SK-N-SH (cell line): Measurements from ENCODE around the gene SURF6. TPM values are rescaled to one million over a fixed set of nuclear protein-coding genes. Genes with fewer than 3 reads are reported as not detected.

Experiments
- CTCF ChIA-PET: fragments of 300-600, 350-600 bp; formaldehyde crosslinking; extraction: SDS; loops from one replicate; lab custom pipeline; 2021; lab: Yijun Ruan, JAX
- POLR2A ChIA-PET: fragments of 350-600 bp; sonication (Branson Sonifier 250); formaldehyde crosslinking; extraction: SDS; loops from one replicate; lab custom pipeline; 2020; ENCODE audit warnings: antibody characterized with exemption, inconsistent platforms; lab: Yijun Ruan, JAX
- DNase-seq: peaks from one replicate; pipeline ENCODE4 v3.0.0; 2012
- H2AFZ ChIP-seq: fragments of 200-600 bp; sonication (generic); 2 replicates; pipeline ENCODE4 v1.8.1; 2016; ENCODE audit warnings: antibody characterized with exemption, mild to moderate bottlenecking, low read depth
- H3F3A ChIP-seq: fragments of 200-600 bp; sonication (generic); replicated peaks from 2 replicates; pipeline ENCODE3; 2016; ENCODE audit warnings: antibody characterized with exemption, mild to moderate bottlenecking; ENCODE audit not compliant: insufficient read depth
- H3K27ac ChIP-seq, 2 experiments: fragments of 200-500 bp in 1 of 2; fragments of 200-600 bp in 1 of 2; sonication (Bioruptor generic) in 1 of 2; sonication (generic), shearing (Covaris generic) in 1 of 2; 2 replicates each; pipeline versions ENCODE4 v1.5.1 to v1.6.1; 2014 to 2016; ENCODE audit warnings: low read depth in 2 of 2, inconsistent platforms in 1 of 2, low read length in 1 of 2, mild to moderate bottlenecking in 1 of 2, mixed read lengths in 1 of 2
- H3K27me3 ChIP-seq: fragments of 200-600 bp; sonication (generic), shearing (Covaris generic); 2 replicates; pipeline ENCODE4 v1.6.1; 2016; ENCODE audit warnings: mixed run types; ENCODE audit not compliant: insufficient read depth
- H3K36me3 ChIP-seq, 2 experiments: fragments of 200-500 bp in 1 of 2; fragments of 200-600 bp in 1 of 2; sonication (Bioruptor generic) in 1 of 2; sonication (generic) in 1 of 2; replicated peaks in 1 of 2; 2 replicates each; pipeline versions ENCODE3 to v1.5.1; 2014 to 2016; ENCODE audit warnings: low read length in 1 of 2, mild to moderate bottlenecking in 1 of 2; ENCODE audit not compliant: insufficient read depth in 2 of 2, control insufficient read depth in 1 of 2
- H3K4me1 ChIP-seq, 2 experiments: fragments of 200-500 bp in 1 of 2; fragments of 200-600 bp in 1 of 2; sonication (Bioruptor generic) in 1 of 2; sonication (generic), shearing (Covaris generic) in 1 of 2; 2 replicates each; pipeline versions ENCODE4 v1.5.1 to v1.6.1; 2014 to 2016; ENCODE audit warnings: low read depth in 1 of 2, low read length in 1 of 2, mixed run types in 1 of 2; ENCODE audit not compliant: insufficient read depth in 2 of 2, control insufficient read depth in 1 of 2
- H3K4me2 ChIP-seq: fragments of 200-600 bp; sonication (generic), shearing (Covaris generic); 2 replicates; pipeline ENCODE4 v1.6.1; 2017; ENCODE audit warnings: mixed run types
- H3K4me3 ChIP-seq, 2 experiments: fragments of 200-500 bp in 1 of 2; fragments of 200-600 bp in 1 of 2; sonication (Bioruptor generic) in 1 of 2; sonication (generic), shearing (Covaris generic) in 1 of 2; 2 replicates each; pipeline versions ENCODE4 v1.5.1 to v1.8.1; 2014 to 2016; ENCODE audit warnings: low read depth in 2 of 2, inconsistent platforms in 1 of 2, low read length in 1 of 2, mild to moderate bottlenecking in 1 of 2, mixed read lengths in 1 of 2, moderate library complexity in 1 of 2
- H3K79me2 ChIP-seq: fragments of 200-600 bp; sonication (generic); 2 replicates; pipeline ENCODE4 v1.8.1; 2017; ENCODE audit warnings: mild to moderate bottlenecking; ENCODE audit not compliant: insufficient read depth
- H3K9ac ChIP-seq: fragments of 200-600 bp; sonication (generic); 2 replicates; pipeline ENCODE4 v1.6.1; 2017; ENCODE audit warnings: mixed run types
- H3K9me2 ChIP-seq: fragments of 200-600 bp; sonication (generic); 2 replicates; pipeline ENCODE4 v1.6.1; 2017; ENCODE audit warnings: mixed run types
- H3K9me3 ChIP-seq: fragments of 200-600 bp; sonication (generic); 2 replicates; pipeline ENCODE4 v1.6.1; 2017; ENCODE audit warnings: mixed run types, mild to moderate bottlenecking, moderate library complexity
- H4K20me1 ChIP-seq: fragments of 200-600 bp; sonication (generic); 2 replicates; pipeline ENCODE4 v1.6.1; 2017; ENCODE audit warnings: mild to moderate bottlenecking, mixed run types; ENCODE audit not compliant: insufficient read depth
- EP300 ChIP-seq, 2 experiments: IDR thresholded peaks; 2 replicates each; pipeline versions ENCODE4 v1.4.0 to v1.6.1; 2012; ENCODE audit warnings: borderline replicate concordance in 1 of 2, low read depth in 1 of 2, low read length in 1 of 2
- EZH2phosphoT487 ChIP-seq: fragments of 200-600 bp; sonication (generic); IDR thresholded peaks from 2 replicates; pipeline ENCODE4 v1.6.1; 2017; ENCODE audit warnings: low read depth, mixed run types, mild to moderate bottlenecking, antibody characterized with exemption, moderate library complexity, borderline replicate concordance
- FOXJ3 ChIP-seq: sonication (generic); formaldehyde crosslinking; IDR thresholded peaks from 2 replicates; pipeline ENCODE4 v1.5.1; 2020; ENCODE audit warnings: mild to moderate bottlenecking, missing genetic modification reagents
- GABPA ChIP-seq: IDR thresholded peaks from 2 replicates; pipeline ENCODE4 v1.4.0; 2012; ENCODE audit warnings: low read depth, mild to moderate bottlenecking
- GATA2 ChIP-seq: sonication (generic); formaldehyde crosslinking; IDR thresholded peaks from 2 replicates; pipeline ENCODE4 v1.5.0; 2020; ENCODE audit warnings: mild to moderate bottlenecking, missing genetic modification reagents
- JUND ChIP-seq: IDR thresholded peaks from 2 replicates; pipeline ENCODE4 v1.4.0; 2012
- MXI1 ChIP-seq: IDR thresholded peaks from 2 replicates; pipeline ENCODE4 v1.6.1; 2012; ENCODE audit warnings: mild to moderate bottlenecking, low read depth, low read length, improper control_type of control experiment
- NRF1 ChIP-seq: IDR thresholded peaks from 2 replicates; pipeline ENCODE4 v1.6.1; 2012; ENCODE audit warnings: low read depth, mild to moderate bottlenecking, low read length
- PBX3 ChIP-seq: IDR thresholded peaks from 2 replicates; pipeline ENCODE4; 2012
- POLR2AphosphoS5 ChIP-seq: IDR thresholded peaks from 2 replicates; pipeline ENCODE4 v1.6.1; 2012; ENCODE audit warnings: low read depth, low read length
- RAD21 ChIP-seq: IDR thresholded peaks from 2 replicates; pipeline ENCODE4 v1.6.1; 2012; ENCODE audit warnings: mild to moderate bottlenecking, low read length
- RCOR1 ChIP-seq: fragments of 150-350 bp; IDR thresholded peaks from 2 replicates; pipeline ENCODE4 v1.6.1; 2017; ENCODE audit warnings: antibody characterized with exemption, low read length
- RXRA ChIP-seq: IDR thresholded peaks from 2 replicates; pipeline ENCODE4 v1.4.0; 2012; ENCODE audit warnings: low read depth, mild to moderate bottlenecking, borderline replicate concordance
- TAF1 ChIP-seq: IDR thresholded peaks from 2 replicates; pipeline ENCODE4 v1.6.1; 2012; ENCODE audit warnings: low read depth, mild to moderate bottlenecking, low read length, moderate library complexity, borderline replicate concordance
- TCF12 ChIP-seq: IDR thresholded peaks from 2 replicates; pipeline ENCODE4 v1.4.0; 2012
- USF2 ChIP-seq: fragments of 150-350 bp; IDR thresholded peaks from 2 replicates; pipeline ENCODE4 v1.6.1; 2017; ENCODE audit warnings: antibody characterized with exemption, low read length, low read depth, borderline replicate concordance
- ZBTB33 ChIP-seq: IDR thresholded peaks from 2 replicates; pipeline ENCODE4 v1.4.0; 2012; ENCODE audit warnings: low read depth, borderline replicate concordance
- WGBS: methylation state at CpG from one replicate; pipeline ENCODE4 v1.1.6; 2017; ENCODE audit warnings: low lambda C conversion rate; 5-methylcytosine and 5-hydroxymethylcytosine counted together
- polyA plus RNA-seq, 3 experiments: library from polyadenylated mRNA; depleted of rRNA; stranded (reverse); fragments of >200 nt; gene quantifications; 2 replicates each; pipeline ENCODE4 v1.2.3, GENCODE V29; 2012

SURF6 gene
- polyA plus RNA-seq, 1 of the 3 experiments (the other 2 are of a cell fraction) = 44.5 TPM

GRCh38 chr9:133303266-133304157 is 32.5 kb downstream of the SURF6 start:
- no peaks in the 10 kb centered on the region for H3K4me1 ChIP-seq
- H2AFZ ChIP-seq = no peak overlapping the region
- ChIA-PET CTCF (no interaction called here), POLR2A (no interaction called here)
- no peak overlapping the region for H3K27ac ChIP-seq
- no peaks in the 10 kb centered on the region for H3K9me3 ChIP-seq
- no peak overlapping the region for H3K4me2 ChIP-seq
- no peak overlapping the region for H3K4me3 ChIP-seq
- TF ChIP-seq ZBTB33 (no peak), GABPA (no peak)
- no peak for DNase-seq
- no peaks in the 10 kb centered on the region for H3F3A ChIP-seq
- H4K20me1 ChIP-seq = no peaks in the 10 kb centered on the region
- 64% methylated on average over 11 of the region's 26 CpGs for WGBS
- H3K9me2 ChIP-seq = no peaks in the 10 kb centered on the region
- H3K36me3 ChIP-seq = no peaks in the 10 kb centered on the region
- no peak overlapping the region for H3K9ac ChIP-seq
- peaks cover 15% of the 10 kb centered on the region; the same call in 1 of the 2 replicates for H3K27me3 ChIP-seq
- H3K79me2 ChIP-seq = no peaks in the 10 kb centered on the region

GRCh38 chr9:133301253-133302230 is 34.4 kb downstream of the SURF6 start:
- Histone ChIP-seq H3K36me3 (no peaks in the 10 kb centered on the region), H3K9ac (no peak overlapping the region), H3K27ac (no peak overlapping the region), H3K79me2 (no peaks in the 10 kb centered on the region), H3F3A (no peaks in the 10 kb centered on the region), H3K9me2 (no peaks in the 10 kb centered on the region), H2AFZ (no peak overlapping the region), H3K4me1 (no peaks in the 10 kb centered on the region), H3K27me3 (peaks cover 24% of the 10 kb centered on the region; the same call in 1 of the 2 replicates), H3K4me3 (no peak overlapping the region), H3K9me3 (no peaks in the 10 kb centered on the region), H3K4me2 (no peak overlapping the region), H4K20me1 (no peaks in the 10 kb centered on the region)
- no peak for DNase-seq
- POLR2A ChIA-PET = no interaction called here
- TF ChIP-seq GATA2 = no peak
- TF ChIP-seq POLR2AphosphoS5 = no peak
- no peak for TF ChIP-seq PBX3
- no peak for TF ChIP-seq RCOR1
- no peak for TF ChIP-seq GABPA
- no peak for TF ChIP-seq EZH2phosphoT487
- no peak for TF ChIP-seq ZBTB33
- no peak for TF ChIP-seq EP300 (IDR thresholded peaks at IDR 0.05; ENCODE audit: borderline replicate concordance in 1 of 2, low read depth in 1 of 2, low read length in 1 of 2)
- TF ChIP-seq MXI1 = no peak
- no peak for TF ChIP-seq TCF12
- TF ChIP-seq NRF1 = no peak
- TF ChIP-seq FOXJ3 (CRISPR knock-in tag) = no peak
- no peak for TF ChIP-seq TAF1
- TF ChIP-seq RXRA = no peak
- no peak for TF ChIP-seq USF2
- no peak for TF ChIP-seq JUND
- TF ChIP-seq RAD21 = no peak
- CTCF ChIA-PET = no interaction called here
- WGBS = 45% methylated on average over 8 of the region's 13 CpGs
